Pancreas (tissue), 10 donors: ENCODE data around the gene RASAL2. TPM values are rescaled to one million over a fixed set of nuclear protein-coding genes. Genes with fewer than 3 reads are reported as not detected.
"Not testable (repeated sequence)": the region's sequence is repeated elsewhere in the genome, so short reads cannot be mapped to it uniquely, and the experiment has no call there.

Experiments used
- ATAC-seq, 4 donors: fragments of 200-7000 bp; cut with Tn5 transposase; one replicate each; pipeline versions ENCODE4 v1.8.0 to v1.9.1; 2020; ENCODE audit warnings: mild to moderate bottlenecking in 4 of 4, moderate library complexity in 4 of 4
- DNase-seq, 6 donors: peaks; one replicate each; pipeline ENCODE4 v3.0.0-alpha.2; 2020
- FAIRE-seq: peaks from 2 replicates; lab custom pipeline; 2012; peaks lifted over from hg19 to GRCh38; lab: Jason Lieb, UNC
- H3K27ac ChIP-seq, 4 donors: fragments of 200-600 bp; sonication (generic); 1 replicate in 3 of 4; 2 replicates in 1 of 4; pipeline versions ENCODE4 v1.5.0 to v1.8.0; 2020
- H3K27me3 ChIP-seq, 4 donors: fragments of 200-600 bp; one replicate each; pipeline ENCODE4 v1.8.0; 2021
- H3K36me3 ChIP-seq, 3 donors: fragments of 200-600 bp; sonication (generic) in 1 of 3; one replicate each; pipeline versions ENCODE4 v1.5.0 to v1.8.0; 2020 to 2021
- H3K4me1 ChIP-seq, 3 donors: fragments of 200-600 bp; one replicate each; pipeline ENCODE4 v1.8.0; 2021
- H3K4me3 ChIP-seq, 4 donors: fragments of 200-600 bp; sonication (generic) in 2 of 4; one replicate each; pipeline versions ENCODE4 v1.5.0 to v1.8.0; 2020 to 2021
- H3K9me3 ChIP-seq, 4 donors: fragments of 200-600 bp; one replicate each; pipeline ENCODE4 v1.8.0; 2021
- CTCF ChIP-seq, 4 donors: fragments of 200-600 bp; sonication (generic) in 3 of 4; IDR thresholded peaks; one replicate each; pipeline versions ENCODE4 v1.5.0 to v1.8.0; 2021; ENCODE audit warnings: antibody characterized with exemption in 4 of 4
- WGBS, 2 donors: extraction: QIAGEN DNeasy Blood & Tissue Kit; methylation state at CpG; one replicate each; pipeline ENCODE4 v1.1.7; 2013; 5-methylcytosine and 5-hydroxymethylcytosine counted together
- intact Hi-C, 3 donors: fragments of 100-400 bp; cut with DNase I; formaldehyde crosslinking; loops; one replicate each; pipeline versions ENCODE4 v1.11.1 to v1.14.2; 2022
- polyA plus RNA-seq, 2 donors: library from polyadenylated mRNA; stranded (reverse); fragments of 200-250 nt; gene quantifications; one replicate each; pipeline ENCODE4 v1.2.3, GENCODE V29; 2013
- total RNA-seq, 6 donors: library from RNA; stranded (reverse); fragmentation: NEBNext Ultra II Directional in 4 of 6; extraction: Animal tissue kit (Norgen Biotek cat#: 25700) in 4 of 6; gene quantifications; one replicate each; pipeline versions ENCODE4 v1.2.1 to v1.2.4, GENCODE V29; 2021 to 2023
- donor health status: healthy with polysubstance abuse.
- donor health status: DM: no; HTN: no; CAD: no; lungs with moderate emphysema.
- donor health status: DM: no; HTN: no; CAD: no.
- donor health status: control.
- donor health status: control.
- donor health status: Bipolar disorder and iron deficiency.
- donor health status: DM: yes; HTN: yes; CAD: no.
- donor health status: DM: no; HTN: no; CAD: no.
- donor health status: DM: no; HTN: no; CAD: no.
- donor health status: DM: yes; HTN: yes; CAD: no.

The RASAL2 gene
- total and polyA plus RNA-seq, 8 donors: 2.5 to 12.9 (median 4.9) TPM

- Histone ChIP-seq H3K36me3 (no peaks in the 10 kb centered on the region), H3K27ac (no peak overlapping the region), H3K4me1 (no peaks in the 10 kb centered on the region), H3K4me3 (no peak overlapping the region), H3K27me3 (no peaks in the 10 kb centered on the region), H3K9me3 (no peaks in the 10 kb centered on the region)
- DNase-seq (no peak), ATAC-seq (no peak), FAIRE-seq (no peak)
- no peak for TF ChIP-seq CTCF (IDR thresholded peaks at IDR 0.05)
- intact Hi-C loops: no loop called here
These were observed 16.0 kb upstream of the RASAL2 start for GRCh38 chr1:178077917-178078316.

- ATAC-seq (no peak), DNase-seq (no peak), FAIRE-seq (no peak)
- H3K27me3 ChIP-seq: no peaks in the 10 kb centered on the region
- intact Hi-C loops: no loop called here
- TF ChIP-seq CTCF (IDR thresholded peaks at IDR 0.05): no peak
- H3K4me1 ChIP-seq: no peaks in the 10 kb centered on the region
- no peak overlapping the region for H3K27ac ChIP-seq
- no peak overlapping the region for H3K4me3 ChIP-seq
- no peaks in the 10 kb centered on the region for H3K36me3 ChIP-seq
- WGBS, 2 donors: 66 to 75% methylated on average over 3 of the region's 3 CpGs
- H3K9me3 ChIP-seq: no peaks in the 10 kb centered on the region
These were observed 7.6 kb upstream of the RASAL2 start for GRCh38 chr1:178086294-178086693.

- no peak overlapping the region for H3K27ac ChIP-seq
- no peak overlapping the region for H3K4me3 ChIP-seq
- DNase-seq (no peak), ATAC-seq (peak in 1 of 4 donors; percentile 58), FAIRE-seq (no peak)
- H3K27me3 ChIP-seq: no peaks in the 10 kb centered on the region
- no peaks in the 10 kb centered on the region for H3K36me3 ChIP-seq
- H3K4me1 ChIP-seq: no peaks in the 10 kb centered on the region
- TF ChIP-seq CTCF (IDR thresholded peaks at IDR 0.05): no peak
- H3K9me3 ChIP-seq: no peaks in the 10 kb centered on the region
- intact Hi-C loops: no loop called here
- 59 to 69% methylated on average over 4 of the region's 4 CpGs for WGBS, 2 donors
These were observed 7.1 kb upstream of the RASAL2 start for GRCh38 chr1:178086766-178087165.

GRCh38 chr1:178088651-178089050, 5.3 kb upstream of the RASAL2 start:
- no peak overlapping the region for H3K4me3 ChIP-seq
- no peaks in the 10 kb centered on the region for H3K4me1 ChIP-seq
- FAIRE-seq (no peak), DNase-seq (no peak), ATAC-seq (no peak)
- no peaks in the 10 kb centered on the region for H3K9me3 ChIP-seq
- no peak for TF ChIP-seq CTCF (IDR thresholded peaks at IDR 0.05)
- H3K27me3 ChIP-seq: no peaks in the 10 kb centered on the region
- 69 to 79% methylated on average over 2 of the region's 2 CpGs for WGBS, 2 donors
- intact Hi-C loops: no loop called here
- no peak overlapping the region for H3K27ac ChIP-seq
- H3K36me3 ChIP-seq: no peaks in the 10 kb centered on the region

GRCh38 chr1:178091454-178091853, 2.5 kb upstream of the RASAL2 start:
- H3K36me3 ChIP-seq, intact Hi-C loops: not testable (repeated sequence)

More at GRCh38 chr1:178091454-178091853, 2.5 kb upstream of the RASAL2 start:
- not testable (repeated sequence) for FAIRE-seq, H3K4me1 ChIP-seq, ATAC-seq, H3K27ac ChIP-seq, H3K4me3 ChIP-seq, DNase-seq, H3K9me3 ChIP-seq, H3K27me3 ChIP-seq
- WGBS, 2 donors: 89 to 93% methylated on average over 4 of the region's 4 CpGs
